ENCODE measurements around the gene ENTHD1.

GRCh38 chr22:39905687-39906086 is 12.1 kb upstream of the ENTHD1 start:
- TF ChIP-seq CTCF (IDR thresholded peaks at IDR 0.05; ENCODE audit: borderline replicate concordance, extremely low read depth, low read length, poor library complexity, severe bottlenecking) = no peak
- TF ChIP-seq EZH2 (IDR thresholded peaks at IDR 0.05; ENCODE audit: borderline replicate concordance, low read depth, low read length, severe bottlenecking) = no peak
